ENCODE data around the gene FAM222A. TPM values are rescaled to one million over a fixed set of nuclear protein-coding genes. Genes with fewer than 3 reads are reported as not detected.

Gene FAM222A
- total RNA-seq, 1 experiment from 2014 or later: 2.8 TPM

GRCh38 chr12:109785854-109786253 lies 72.2 kb downstream of the FAM222A start:
- peaks cover 3% of the 10 kb centered on the region for H3K23me2 ChIP-seq (ENCODE audit: insufficient read length, low read depth, low read length, poor library complexity, severe bottlenecking)
- no peak overlapping the region for H4K5ac ChIP-seq (ENCODE audit: insufficient read length, low read depth, low read length)
- no peak overlapping the region for H2BK120ac ChIP-seq (ENCODE audit: low read depth, low read length, poor library complexity, severe bottlenecking)
- no peak overlapping the region for H3K23ac ChIP-seq (ENCODE audit: insufficient read length, low read depth, low read length)
- no peak overlapping the region for H2BK20ac ChIP-seq (ENCODE audit: low read depth, low read length, poor library complexity, severe bottlenecking)
- no peaks in the 10 kb centered on the region for H3K27me3 ChIP-seq (ENCODE audit: insufficient read depth, low read length)
- no peaks in the 10 kb centered on the region for H4K20me1 ChIP-seq (ENCODE audit: control insufficient read depth, insufficient read depth, insufficient read length)
- no peaks in the 10 kb centered on the region for H3K79me2 ChIP-seq (ENCODE audit: insufficient read depth, low read length)
- H3K9ac ChIP-seq (ENCODE audit: extremely low read depth, insufficient read length, low read length): no peak overlapping the region
- Mint-ChIP-seq H3K27me3 (ENCODE audit: low read depth) (peaks cover 2% of the 10 kb centered on the region; the same call in 1 of the 2 replicates), H3K9me3 (peaks cover 2 to 3% of the 10 kb centered on the region in 2 experiments; a peak in 1 of 5 replicates), H3K27ac (no peak overlapping the region), H3K36me3 (ENCODE audit: insufficient read depth in 1 of 3, low read depth in 3 of 3) (peaks cover 2 to 18% (median 6%) of the 10 kb centered on the region in 3 experiments; a peak in 3 of 7 replicates), H3K4me3 (no peak overlapping the region), H3K4me1 (peaks cover 5 to 8% of the 10 kb centered on the region in 2 experiments; a peak in 3 of 4 replicates)
- no peaks in the 10 kb centered on the region for H3K79me1 ChIP-seq (ENCODE audit: insufficient read depth, low read depth, low read length, poor library complexity, severe bottlenecking)
- no peak overlapping the region for H3K14ac ChIP-seq (ENCODE audit: insufficient read depth, low read length)
- H3K4me2 ChIP-seq (ENCODE audit: insufficient read depth, insufficient read length, low read length): no peak overlapping the region
- H3K4ac ChIP-seq (ENCODE audit: low read depth, low read length): no peak overlapping the region
- no peak overlapping the region for H3K56ac ChIP-seq (ENCODE audit: insufficient read length, low read depth, low read length)
- WGBS (ENCODE audit: extremely low coverage, insufficient read length, low lambda C conversion rate): no CpG with 5 or more reads among the region's 4 CpGs
- no peak overlapping the region for H3K27ac ChIP-seq (ENCODE audit: insufficient read length, low read depth, low read length)
- no peak overlapping the region for H2BK5ac ChIP-seq (ENCODE audit: insufficient read length, low read length)
- no peaks in the 10 kb centered on the region for H3K9me3 ChIP-seq (ENCODE audit: control insufficient read depth, low read depth, low read length)
- no peak overlapping the region for H2AK5ac ChIP-seq (ENCODE audit: insufficient read length, low read length)
- no peak overlapping the region for H2BK12ac ChIP-seq (ENCODE audit: insufficient read length, low read depth, low read length)
- no peak overlapping the region for H4K8ac ChIP-seq (replicated peaks; ENCODE audit: insufficient read length, low read depth, low read length)
- no peak overlapping the region for H4K91ac ChIP-seq (ENCODE audit: insufficient read length, low read depth, low read length)
- no peak overlapping the region for H2AFZ ChIP-seq (ENCODE audit: low read length)
- no peak overlapping the region for H2BK15ac ChIP-seq (ENCODE audit: low read depth, low read length)
- H3T11ph ChIP-seq (ENCODE audit: low read length): no peak overlapping the region
- no peak overlapping the region for H3K18ac ChIP-seq (ENCODE audit: insufficient read length, low read depth, low read length)
- no peak for TF ChIP-seq CTCF (conservative IDR thresholded peaks at IDR 0.05)
- DNase-seq: no peak
- H3K4me1 ChIP-seq (ENCODE audit: insufficient read depth, low read length): no peaks in the 10 kb centered on the region

Data from H9 (cell line).